Natural killer cell (primary cell): ENCODE data around the gene SAMD9L. TPM values are rescaled to one million over a fixed set of nuclear protein-coding genes. Genes with fewer than 3 reads are reported as not detected.

Experiments used
- ATAC-seq, 3 donors: fragments of 150-1000 bp in 2 of 3; fragments of 200-7000 bp in 1 of 3; cut with Tn5 transposase; 1 replicate in 1 of 3; 2 replicates in 2 of 3; pipeline ENCODE4 v1.10.0; 2021; ENCODE audit warnings: mild to moderate bottlenecking in 2 of 3, moderate library complexity in 2 of 3
- DNase-seq, 2 donors: peaks; one replicate each; pipeline versions ENCODE4 v3.0.0 to v3.0.0-alpha.2; 2013 to 2021; ENCODE audit warnings: mixed read lengths in 1 of 2
- H3K27ac ChIP-seq: one replicate; pipeline ENCODE4 v1.5.1; 2013; ENCODE audit warnings: mild to moderate bottlenecking, low read length
- H3K27me3 ChIP-seq: one replicate; pipeline ENCODE4 v1.6.1; 2013; ENCODE audit warnings: low read length; ENCODE audit not compliant: control insufficient read depth, insufficient read depth
- H3K36me3 ChIP-seq: one replicate; pipeline ENCODE4 v1.6.1; 2013; ENCODE audit warnings: low read length; ENCODE audit not compliant: control insufficient read depth, insufficient read depth
- H3K4me1 ChIP-seq: one replicate; pipeline ENCODE4 v1.6.1; 2013; ENCODE audit warnings: low read length; ENCODE audit not compliant: control insufficient read depth, insufficient read depth
- H3K4me3 ChIP-seq: one replicate; pipeline ENCODE4 v1.5.1; 2013; ENCODE audit warnings: low read length
- H3K9me3 ChIP-seq: one replicate; pipeline ENCODE4 v1.6.1; 2013; ENCODE audit warnings: low read length; ENCODE audit not compliant: control insufficient read depth, insufficient read depth
- H3K27ac Mint-ChIP-seq, 2 donors: one replicate each; pipeline ENCODE4 v1.8.0; 2022; ENCODE audit warnings: mild to moderate bottlenecking in 2 of 2, mixed read lengths in 2 of 2, moderate library complexity in 1 of 2
- H3K27me3 Mint-ChIP-seq, 2 donors: one replicate each; pipeline ENCODE4 v1.8.0; 2022; ENCODE audit warnings: low read depth in 2 of 2, mixed read lengths in 2 of 2
- H3K36me3 Mint-ChIP-seq: one replicate; pipeline ENCODE4 v1.8.0; 2022; ENCODE audit warnings: mixed read lengths
- H3K4me1 Mint-ChIP-seq, 2 donors: one replicate each; pipeline ENCODE4 v1.8.0; 2022; ENCODE audit warnings: mixed read lengths in 2 of 2
- H3K4me3 Mint-ChIP-seq: one replicate; pipeline ENCODE4 v1.8.0; 2022; ENCODE audit warnings: mild to moderate bottlenecking, moderate library complexity, mixed read lengths
- H3K9me3 Mint-ChIP-seq, 2 donors: one replicate each; pipeline ENCODE4 v1.8.0; 2022; ENCODE audit warnings: mixed read lengths in 2 of 2
- CTCF ChIP-seq: fragments of 200-600 bp; IDR thresholded peaks from one replicate; pipeline ENCODE4 v1.8.0; 2022; ENCODE audit warnings: antibody characterized with exemption
- WGBS: methylation state at CpG from one replicate; pipeline ENCODE4 v1.1.7; 2013; ENCODE audit warnings: missing lambda C conversion rate; ENCODE audit not compliant: insufficient coverage; 5-methylcytosine and 5-hydroxymethylcytosine counted together
- intact Hi-C: fragments of 100-400 bp; cut with micrococcal nuclease; formaldehyde crosslinking; loops from one replicate; pipeline ENCODE4 v1.14.2; 2022
- total RNA-seq, 4 donors: library from RNA; stranded (reverse); fragments of 120-200 nt in 1 of 4; gene quantifications; one replicate each; pipeline versions ENCODE4 v1.2.3 to v1.2.4, GENCODE V29; 2013 to 2022

The SAMD9L gene
- total RNA-seq, 3 donors from 2014 or later (not counting 1 experiment from before 2014, with no cell fraction given), result 49.2 to 62.4 (median 49.9) TPM

GRCh38 chr7:93188870-93189634 lies 40.9 kb upstream of the SAMD9L start:
- peaks cover 29 to 74% of the 10 kb centered on the region in 2 donors for H3K27me3 Mint-ChIP-seq

GRCh38 chr7:93185303-93186027 lies 37.3 kb upstream of the SAMD9L start:
- H3K36me3 Mint-ChIP-seq, result no peaks in the 10 kb centered on the region
- no peaks in the 10 kb centered on the region for H3K4me1 Mint-ChIP-seq
- no peak overlapping the region for H3K4me3 ChIP-seq
- H3K36me3 ChIP-seq, result no peaks in the 10 kb centered on the region
- intact Hi-C loops, result no loop called here
- H3K4me1 ChIP-seq, result no peaks in the 10 kb centered on the region
- H3K27ac Mint-ChIP-seq, result no peak overlapping the region
- no peak for ATAC-seq
- H3K27me3 Mint-ChIP-seq, result peaks cover 34 to 62% of the 10 kb centered on the region in 2 donors
- no peaks in the 10 kb centered on the region for H3K9me3 Mint-ChIP-seq
- no peak for DNase-seq
- no peaks in the 10 kb centered on the region for H3K27me3 ChIP-seq
- no peak overlapping the region for H3K4me3 Mint-ChIP-seq
- 67% methylated on average over 1 of the region's 1 CpG for WGBS
- H3K9me3 ChIP-seq, result no peaks in the 10 kb centered on the region
- TF ChIP-seq CTCF, result no peak
- H3K27ac ChIP-seq, result no peak overlapping the region

More at GRCh38 chr7:93188870-93189634, 40.9 kb upstream of the SAMD9L start:
- H3K4me1 ChIP-seq, result no peaks in the 10 kb centered on the region
- no peaks in the 10 kb centered on the region for H3K4me1 Mint-ChIP-seq
- no peak for TF ChIP-seq CTCF
- H3K27me3 ChIP-seq, result no peaks in the 10 kb centered on the region
- no peaks in the 10 kb centered on the region for H3K9me3 Mint-ChIP-seq
- H3K27ac ChIP-seq, result no peak overlapping the region
- no peaks in the 10 kb centered on the region for H3K36me3 ChIP-seq
- H3K36me3 Mint-ChIP-seq, result no peaks in the 10 kb centered on the region
- H3K9me3 ChIP-seq, result no peaks in the 10 kb centered on the region
- no peak overlapping the region for H3K4me3 ChIP-seq
- no peak for DNase-seq
- no peak for ATAC-seq
- intact Hi-C loops, result no loop called here
- no peak overlapping the region for H3K27ac Mint-ChIP-seq
- 74% methylated on average over 5 of the region's 6 CpGs for WGBS
- no peak overlapping the region for H3K4me3 Mint-ChIP-seq

GRCh38 chr7:93179173-93179572 lies 31.0 kb upstream of the SAMD9L start:
- no peak for TF ChIP-seq CTCF
- ATAC-seq, result no peak
- H3K4me1 Mint-ChIP-seq, result no peaks in the 10 kb centered on the region
- no peak overlapping the region for H3K27ac Mint-ChIP-seq
- no peak overlapping the region for H3K4me3 Mint-ChIP-seq
- no peaks in the 10 kb centered on the region for H3K36me3 ChIP-seq
- no peaks in the 10 kb centered on the region for H3K27me3 ChIP-seq
- no peaks in the 10 kb centered on the region for H3K9me3 ChIP-seq
- no peak for DNase-seq
- no peaks in the 10 kb centered on the region for H3K4me1 ChIP-seq
- no peak overlapping the region for H3K4me3 ChIP-seq
- H3K9me3 Mint-ChIP-seq, result no peaks in the 10 kb centered on the region
- intact Hi-C loops, result no loop called here
- no peak overlapping the region for H3K27ac ChIP-seq
- no peaks in the 10 kb centered on the region for H3K36me3 Mint-ChIP-seq
- peaks cover 21 to 29% of the 10 kb centered on the region in 2 donors for H3K27me3 Mint-ChIP-seq
